A673 (cell line): ENCODE measurements around the gene GPLD1.

ENCODE experiments used
- CTCF ChIP-seq: fragments of 300-800, 200-600 bp; sonication (generic); conservative IDR thresholded peaks from 2 replicates; pipeline ENCODE4 v1.5.1; 2017; ENCODE audit warnings: low read depth, mild to moderate bottlenecking, antibody characterized with exemption, low read length, moderate library complexity, mixed read lengths
- EZH2 ChIP-seq: fragments of 200-600 bp; sonication (generic); IDR thresholded peaks from 2 replicates; pipeline ENCODE4 v1.6.1; 2017; ENCODE audit warnings: borderline replicate concordance, low read depth, mild to moderate bottlenecking, mixed read lengths, antibody characterized with exemption, low read length; ENCODE audit not compliant: poor library complexity, severe bottlenecking

GRCh38 chr6:24432611-24433010, 56.8 kb downstream of the GPLD1 start:
- TF ChIP-seq CTCF (no peak), EZH2 (no peak)
